ENCODE measurements around the gene SGF29. TPM values are rescaled to one million over a fixed set of nuclear protein-coding genes. Genes with fewer than 3 reads are reported as not detected.

SGF29 gene
- total RNA-seq, 1 donor = 11.9 TPM

DNA sequence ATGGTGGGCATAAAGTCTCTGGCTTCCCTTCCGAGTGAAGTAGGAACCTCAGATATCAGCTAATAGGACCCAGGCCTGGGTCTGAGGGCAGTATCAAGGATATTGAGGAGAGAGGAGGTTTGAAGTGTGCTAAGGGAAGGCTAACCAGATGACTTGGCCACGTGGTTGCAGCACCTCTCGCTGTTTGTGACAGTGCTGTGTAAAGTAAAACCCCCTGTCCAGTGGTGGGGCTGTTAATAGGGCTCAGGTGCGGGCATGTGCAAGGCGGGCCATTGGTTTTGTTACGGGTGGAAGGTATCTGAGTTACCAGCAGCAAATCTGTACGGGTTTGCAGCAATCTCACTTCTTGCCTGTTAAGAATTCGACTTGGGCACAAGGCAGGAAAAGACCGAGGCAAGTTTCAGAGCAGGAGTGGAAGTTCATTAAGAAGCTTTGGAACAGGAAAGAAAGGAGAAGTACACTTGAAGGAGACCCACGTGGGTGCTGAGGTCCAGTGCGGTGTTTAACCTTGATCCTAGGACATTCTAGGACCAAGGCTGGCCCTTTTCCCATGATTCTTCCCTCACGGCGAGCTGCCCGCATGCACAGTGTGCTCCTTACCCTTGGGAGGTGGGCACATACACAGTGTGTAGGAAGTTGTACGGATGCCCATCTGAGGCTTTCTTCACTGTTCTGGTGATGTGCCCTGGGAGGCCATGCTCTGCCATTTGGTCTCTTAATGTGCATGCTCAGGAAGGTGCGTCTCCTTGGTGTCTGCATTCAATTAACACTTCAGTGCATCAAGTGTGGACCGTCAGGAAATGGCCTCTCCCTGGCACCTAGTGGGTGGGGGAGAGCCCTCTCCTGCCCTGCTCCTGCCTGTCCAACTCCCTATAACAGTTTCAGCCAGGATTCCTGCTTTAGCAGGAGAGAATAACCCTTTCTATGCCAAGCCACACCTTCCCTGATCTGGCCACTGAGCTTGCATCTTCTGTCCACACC is 20.3 kb downstream of the SGF29 start:
- no peak overlapping the region for H3K4me3 ChIP-seq (ENCODE audit: low read depth, low read length)
- no peak for DNase-seq (ENCODE audit: low read depth)
- TF ChIP-seq, protein P1, sequence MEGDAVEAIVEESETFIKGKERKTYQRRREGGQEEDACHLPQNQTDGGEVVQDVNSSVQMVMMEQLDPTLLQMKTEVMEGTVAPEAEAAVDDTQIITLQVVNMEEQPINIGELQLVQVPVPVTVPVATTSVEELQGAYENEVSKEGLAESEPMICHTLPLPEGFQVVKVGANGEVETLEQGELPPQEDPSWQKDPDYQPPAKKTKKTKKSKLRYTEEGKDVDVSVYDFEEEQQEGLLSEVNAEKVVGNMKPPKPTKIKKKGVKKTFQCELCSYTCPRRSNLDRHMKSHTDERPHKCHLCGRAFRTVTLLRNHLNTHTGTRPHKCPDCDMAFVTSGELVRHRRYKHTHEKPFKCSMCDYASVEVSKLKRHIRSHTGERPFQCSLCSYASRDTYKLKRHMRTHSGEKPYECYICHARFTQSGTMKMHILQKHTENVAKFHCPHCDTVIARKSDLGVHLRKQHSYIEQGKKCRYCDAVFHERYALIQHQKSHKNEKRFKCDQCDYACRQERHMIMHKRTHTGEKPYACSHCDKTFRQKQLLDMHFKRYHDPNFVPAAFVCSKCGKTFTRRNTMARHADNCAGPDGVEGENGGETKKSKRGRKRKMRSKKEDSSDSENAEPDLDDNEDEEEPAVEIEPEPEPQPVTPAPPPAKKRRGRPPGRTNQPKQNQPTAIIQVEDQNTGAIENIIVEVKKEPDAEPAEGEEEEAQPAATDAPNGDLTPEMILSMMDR (IDR thresholded peaks at IDR 0.05; ENCODE audit: insufficient read depth, low read length) = no peak

DNA sequence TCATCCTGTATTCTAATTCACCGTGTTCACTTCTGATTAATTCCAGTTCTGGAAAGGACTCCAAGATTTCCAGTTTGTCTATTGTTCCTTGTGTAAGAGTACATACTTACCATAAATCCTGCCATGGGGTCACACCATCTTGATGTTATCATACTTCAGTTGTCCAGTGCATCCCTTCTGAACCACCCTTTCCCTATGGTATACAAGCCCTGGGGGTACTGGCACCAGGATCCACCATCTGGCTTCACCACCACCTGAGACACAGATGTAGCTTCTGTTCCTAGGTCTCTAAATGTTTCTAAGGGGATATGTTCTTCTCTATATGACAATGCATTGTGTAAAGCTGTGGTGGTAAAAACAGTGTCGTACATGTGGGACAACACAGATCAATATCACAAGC is 21.2 kb downstream of the SGF29 start:
- no peak for DNase-seq (ENCODE audit: low read depth)
- TF ChIP-seq, protein P1 (IDR thresholded peaks at IDR 0.05; ENCODE audit: insufficient read depth, low read length) = no peak

DNA sequence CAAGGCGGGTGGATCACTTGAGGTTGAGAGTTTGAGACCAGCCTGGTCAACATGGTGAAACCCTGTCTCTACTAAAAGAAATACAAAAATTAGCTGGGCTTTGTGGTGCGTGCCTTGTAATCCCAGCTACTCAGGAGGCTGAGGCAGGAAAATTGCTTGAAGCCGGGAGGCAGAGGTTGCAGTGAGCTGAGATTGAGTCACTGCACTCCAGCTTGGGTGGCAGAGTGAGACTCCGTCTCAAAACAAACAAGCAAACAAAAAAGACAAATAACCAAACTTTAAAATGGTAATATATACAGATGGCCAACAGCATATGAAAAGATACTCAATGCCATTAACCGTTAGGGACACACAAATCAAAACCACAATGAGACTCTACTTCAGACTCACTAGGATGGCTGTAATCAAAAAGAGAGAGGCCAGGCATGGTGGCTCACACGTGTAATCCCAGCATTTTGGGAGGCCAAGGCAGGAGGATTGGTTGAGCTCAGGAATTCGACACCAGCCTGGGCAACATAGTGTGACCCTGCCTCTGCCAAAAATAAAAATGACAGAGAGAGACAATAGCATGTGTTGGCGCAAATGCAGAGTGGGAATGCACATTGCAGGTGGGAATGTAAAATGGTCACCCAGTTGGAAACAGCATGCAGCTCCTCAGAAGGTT is 21.9 kb downstream of the SGF29 start:
- H3K4me3 ChIP-seq (ENCODE audit: low read depth, low read length) = no peak overlapping the region
- no peak for DNase-seq (ENCODE audit: low read depth)
- TF ChIP-seq, protein P1 (IDR thresholded peaks at IDR 0.05; ENCODE audit: insufficient read depth, low read length) = no peak

More for the DNA sequence above, 21.2 kb downstream of the SGF29 start:
- H3K4me3 ChIP-seq (ENCODE audit: low read depth, low read length) = no peak overlapping the region

DNA sequence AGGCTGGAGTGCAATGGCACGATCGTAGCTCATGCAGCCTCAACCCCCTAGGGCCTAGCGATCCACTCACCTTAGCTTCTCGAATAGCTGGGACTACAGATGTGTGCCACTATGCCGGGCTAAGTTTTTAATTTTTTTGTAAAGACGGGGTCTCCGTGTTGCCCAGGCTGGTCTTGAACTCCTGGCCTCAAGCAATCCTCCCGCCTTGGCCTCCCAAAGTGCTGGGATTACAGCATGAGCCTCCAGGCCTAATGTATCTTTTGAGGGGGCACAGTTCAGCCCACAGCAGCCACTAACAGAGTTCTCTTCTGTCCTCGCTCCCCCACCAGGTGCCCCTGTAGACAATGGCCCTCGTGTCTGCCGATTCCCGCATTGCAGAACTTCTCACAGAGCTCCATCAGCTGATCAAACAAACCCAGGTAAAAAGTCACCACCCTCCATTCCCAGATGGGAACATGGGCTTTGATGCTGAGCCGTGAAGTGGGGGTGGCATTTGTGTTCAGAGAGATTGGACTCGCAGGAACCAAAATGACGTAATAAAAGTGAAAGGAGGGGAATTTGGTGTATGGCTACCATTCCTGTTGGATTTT is 27.1 kb downstream of the SGF29 start:
- TF ChIP-seq, protein P1 (IDR thresholded peaks at IDR 0.05; ENCODE audit: insufficient read depth, low read length) = no peak
- H3K4me3 ChIP-seq (ENCODE audit: low read depth, low read length) = no peak overlapping the region
- DNase-seq (ENCODE audit: low read depth) = no peak

DNA sequence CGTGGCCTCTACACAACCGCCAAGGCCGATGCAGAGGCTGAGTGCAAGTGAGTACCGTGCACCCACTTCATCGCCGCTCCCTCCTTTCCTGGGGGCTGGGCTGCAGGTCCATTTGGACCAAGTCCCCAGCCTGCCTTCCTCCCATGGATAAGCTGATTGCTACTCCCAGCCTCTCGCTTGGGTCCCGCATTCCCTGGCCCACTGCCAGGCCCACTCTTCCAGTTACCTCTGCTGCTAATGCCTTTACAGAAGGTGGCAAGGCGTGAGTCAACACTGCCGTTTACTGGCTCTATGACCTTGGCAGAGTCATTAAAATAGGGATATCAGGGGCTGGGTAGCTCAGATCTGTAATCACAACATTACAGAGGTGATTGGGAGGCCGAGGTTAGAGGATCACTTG is 32.0 kb downstream of the SGF29 start:
- H3K4me3 ChIP-seq (ENCODE audit: low read depth, low read length) = no peak overlapping the region
- TF ChIP-seq, protein P1 (IDR thresholded peaks at IDR 0.05; ENCODE audit: insufficient read depth, low read length) = no peak
- DNase-seq (ENCODE audit: low read depth) = no peak

DNA sequence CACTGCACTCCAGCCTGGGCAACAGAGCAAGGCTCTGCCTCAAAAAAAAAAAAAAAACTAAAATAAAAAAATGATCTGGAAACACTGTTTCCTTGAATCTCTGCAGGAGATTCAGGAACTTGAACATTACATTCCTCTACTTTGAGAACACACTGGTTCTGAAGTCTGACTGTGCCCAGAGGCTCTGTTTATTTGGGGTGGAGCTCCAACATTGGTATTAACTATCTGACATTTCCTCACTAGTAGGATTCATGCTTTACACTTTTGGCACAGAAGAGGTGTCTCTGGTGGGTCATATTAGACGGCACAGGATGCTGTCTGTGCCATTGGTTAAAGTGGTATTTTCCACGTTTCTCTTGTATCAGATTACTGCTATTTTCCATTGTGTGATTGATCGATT is 32.7 kb downstream of the SGF29 start:
- no peak overlapping the region for H3K4me3 ChIP-seq (ENCODE audit: low read depth, low read length)
- DNase-seq (ENCODE audit: low read depth) = no peak
- TF ChIP-seq, protein P1 (IDR thresholded peaks at IDR 0.05; ENCODE audit: insufficient read depth, low read length) = no peak
